ENCODE results near the gene BRD4.

DNA sequence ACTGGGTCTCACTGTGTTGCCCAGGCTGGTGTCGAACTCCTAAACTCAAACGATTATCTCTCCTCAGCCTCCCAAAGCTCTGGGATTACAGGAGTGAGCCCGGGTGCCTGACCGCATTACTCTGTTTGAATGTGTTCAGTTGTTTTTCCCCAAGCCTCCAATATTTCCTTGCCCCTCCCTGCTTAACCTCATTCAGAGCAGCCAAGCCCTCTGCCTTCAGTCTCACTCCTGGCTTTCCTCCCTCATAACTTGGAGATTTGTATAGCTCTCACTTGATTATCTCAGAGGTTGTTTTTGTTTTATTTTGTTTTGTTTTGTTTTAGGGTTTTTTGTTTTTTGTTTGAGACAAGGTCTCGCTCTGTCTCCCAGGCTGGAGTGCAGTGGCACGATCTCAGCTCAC lies 111.5 kb downstream of the BRD4 start:
- TF ChIP-seq PBX3 (CRISPR knock-in tag; IDR thresholded peaks at IDR 0.05) (no peak), CTCF (tag by site-specific recombination; IDR thresholded peaks at IDR 0.05) (no peak), ZBTB17 (tag by site-specific recombination; IDR thresholded peaks at IDR 0.05) (no peak), KLF1 (tag by site-specific recombination; IDR thresholded peaks at IDR 0.05) (no peak), ZNF239 (tag by site-specific recombination; IDR thresholded peaks at IDR 0.05) (no peak), ZNF24 (tag by site-specific recombination; IDR thresholded peaks at IDR 0.05) (no peak), ZNF121 (tag by site-specific recombination; IDR thresholded peaks at IDR 0.05) (no peak), ZNF530 (tag by site-specific recombination; IDR thresholded peaks at IDR 0.05; ENCODE audit: low read depth) (no peak), TCF7L2 (IDR thresholded peaks at IDR 0.05; ENCODE audit: borderline replicate concordance, low read depth, low read length) (no peak), MZF1 (tag by site-specific recombination; IDR thresholded peaks at IDR 0.05; ENCODE audit: borderline replicate concordance) (no peak)
- TF ChIP-seq, protein P1, sequence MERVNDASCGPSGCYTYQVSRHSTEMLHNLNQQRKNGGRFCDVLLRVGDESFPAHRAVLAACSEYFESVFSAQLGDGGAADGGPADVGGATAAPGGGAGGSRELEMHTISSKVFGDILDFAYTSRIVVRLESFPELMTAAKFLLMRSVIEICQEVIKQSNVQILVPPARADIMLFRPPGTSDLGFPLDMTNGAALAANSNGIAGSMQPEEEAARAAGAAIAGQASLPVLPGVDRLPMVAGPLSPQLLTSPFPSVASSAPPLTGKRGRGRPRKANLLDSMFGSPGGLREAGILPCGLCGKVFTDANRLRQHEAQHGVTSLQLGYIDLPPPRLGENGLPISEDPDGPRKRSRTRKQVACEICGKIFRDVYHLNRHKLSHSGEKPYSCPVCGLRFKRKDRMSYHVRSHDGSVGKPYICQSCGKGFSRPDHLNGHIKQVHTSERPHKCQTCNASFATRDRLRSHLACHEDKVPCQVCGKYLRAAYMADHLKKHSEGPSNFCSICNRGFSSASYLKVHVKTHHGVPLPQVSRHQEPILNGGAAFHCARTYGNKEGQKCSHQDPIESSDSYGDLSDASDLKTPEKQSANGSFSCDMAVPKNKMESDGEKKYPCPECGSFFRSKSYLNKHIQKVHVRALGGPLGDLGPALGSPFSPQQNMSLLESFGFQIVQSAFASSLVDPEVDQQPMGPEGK (tag by site-specific recombination; IDR thresholded peaks at IDR 0.05) = no peak
- TF ChIP-seq, protein P2, sequence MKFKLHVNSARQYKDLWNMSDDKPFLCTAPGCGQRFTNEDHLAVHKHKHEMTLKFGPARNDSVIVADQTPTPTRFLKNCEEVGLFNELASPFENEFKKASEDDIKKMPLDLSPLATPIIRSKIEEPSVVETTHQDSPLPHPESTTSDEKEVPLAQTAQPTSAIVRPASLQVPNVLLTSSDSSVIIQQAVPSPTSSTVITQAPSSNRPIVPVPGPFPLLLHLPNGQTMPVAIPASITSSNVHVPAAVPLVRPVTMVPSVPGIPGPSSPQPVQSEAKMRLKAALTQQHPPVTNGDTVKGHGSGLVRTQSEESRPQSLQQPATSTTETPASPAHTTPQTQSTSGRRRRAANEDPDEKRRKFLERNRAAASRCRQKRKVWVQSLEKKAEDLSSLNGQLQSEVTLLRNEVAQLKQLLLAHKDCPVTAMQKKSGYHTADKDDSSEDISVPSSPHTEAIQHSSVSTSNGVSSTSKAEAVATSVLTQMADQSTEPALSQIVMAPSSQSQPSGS (tag by site-specific recombination; IDR thresholded peaks at IDR 0.05; ENCODE audit: low read depth) = no peak
- TF ChIP-seq, protein P3, sequence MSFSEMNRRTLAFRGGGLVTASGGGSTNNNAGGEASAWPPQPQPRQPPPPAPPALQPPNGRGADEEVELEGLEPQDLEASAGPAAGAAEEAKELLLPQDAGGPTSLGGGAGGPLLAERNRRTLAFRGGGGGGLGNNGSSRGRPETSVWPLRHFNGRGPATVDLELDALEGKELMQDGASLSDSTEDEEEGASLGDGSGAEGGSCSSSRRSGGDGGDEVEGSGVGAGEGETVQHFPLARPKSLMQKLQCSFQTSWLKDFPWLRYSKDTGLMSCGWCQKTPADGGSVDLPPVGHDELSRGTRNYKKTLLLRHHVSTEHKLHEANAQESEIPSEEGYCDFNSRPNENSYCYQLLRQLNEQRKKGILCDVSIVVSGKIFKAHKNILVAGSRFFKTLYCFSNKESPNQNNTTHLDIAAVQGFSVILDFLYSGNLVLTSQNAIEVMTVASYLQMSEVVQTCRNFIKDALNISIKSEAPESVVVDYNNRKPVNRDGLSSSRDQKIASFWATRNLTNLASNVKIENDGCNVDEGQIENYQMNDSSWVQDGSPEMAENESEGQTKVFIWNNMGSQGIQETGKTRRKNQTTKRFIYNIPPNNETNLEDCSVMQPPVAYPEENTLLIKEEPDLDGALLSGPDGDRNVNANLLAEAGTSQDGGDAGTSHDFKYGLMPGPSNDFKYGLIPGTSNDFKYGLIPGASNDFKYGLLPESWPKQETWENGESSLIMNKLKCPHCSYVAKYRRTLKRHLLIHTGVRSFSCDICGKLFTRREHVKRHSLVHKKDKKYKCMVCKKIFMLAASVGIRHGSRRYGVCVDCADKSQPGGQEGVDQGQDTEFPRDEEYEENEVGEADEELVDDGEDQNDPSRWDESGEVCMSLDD (tag by site-specific recombination; IDR thresholded peaks at IDR 0.05) = no peak
- TF ChIP-seq, protein P4, sequence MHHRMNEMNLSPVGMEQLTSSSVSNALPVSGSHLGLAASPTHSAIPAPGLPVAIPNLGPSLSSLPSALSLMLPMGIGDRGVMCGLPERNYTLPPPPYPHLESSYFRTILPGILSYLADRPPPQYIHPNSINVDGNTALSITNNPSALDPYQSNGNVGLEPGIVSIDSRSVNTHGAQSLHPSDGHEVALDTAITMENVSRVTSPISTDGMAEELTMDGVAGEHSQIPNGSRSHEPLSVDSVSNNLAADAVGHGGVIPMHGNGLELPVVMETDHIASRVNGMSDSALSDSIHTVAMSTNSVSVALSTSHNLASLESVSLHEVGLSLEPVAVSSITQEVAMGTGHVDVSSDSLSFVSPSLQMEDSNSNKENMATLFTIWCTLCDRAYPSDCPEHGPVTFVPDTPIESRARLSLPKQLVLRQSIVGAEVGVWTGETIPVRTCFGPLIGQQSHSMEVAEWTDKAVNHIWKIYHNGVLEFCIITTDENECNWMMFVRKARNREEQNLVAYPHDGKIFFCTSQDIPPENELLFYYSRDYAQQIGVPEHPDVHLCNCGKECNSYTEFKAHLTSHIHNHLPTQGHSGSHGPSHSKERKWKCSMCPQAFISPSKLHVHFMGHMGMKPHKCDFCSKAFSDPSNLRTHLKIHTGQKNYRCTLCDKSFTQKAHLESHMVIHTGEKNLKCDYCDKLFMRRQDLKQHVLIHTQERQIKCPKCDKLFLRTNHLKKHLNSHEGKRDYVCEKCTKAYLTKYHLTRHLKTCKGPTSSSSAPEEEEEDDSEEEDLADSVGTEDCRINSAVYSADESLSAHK (tag by site-specific recombination; IDR thresholded peaks at IDR 0.05) = no peak

Measured in HEK293 (cell line).